Left ventricle myocardium superior (tissue), 1 donor: ENCODE data around the gene UQCC3. TPM values are rescaled to one million over a fixed set of nuclear protein-coding genes. Genes with fewer than 3 reads are reported as not detected.

Experiments
- ATAC-seq: fragments of 200-7000 bp; cut with Tn5 transposase; one replicate; pipeline ENCODE4 v1.9.1; 2020; ENCODE audit warnings: mild to moderate bottlenecking, moderate library complexity
- DNase-seq: peaks from one replicate; pipeline ENCODE4 v3.0.0-alpha.2; 2020
- intact Hi-C: fragments of 100-400 bp; cut with micrococcal nuclease; formaldehyde crosslinking; loops from one replicate; pipeline ENCODE4 v1.11.0; 2022
- total RNA-seq: library from RNA; stranded (reverse); fragmentation: NEBNext Ultra II Directional; extraction: Animal tissue kit (Norgen Biotek cat#: 25700); gene quantifications from one replicate; pipeline ENCODE4 v1.2.1, GENCODE V29; 2021
- donor health status: DM: no; HTN: yes; CAD: no; lungs with severe emphysema.

UQCC3 gene
- total RNA-seq, 1 donor from 2014 or later: 7.7 TPM

- intact Hi-C loops: no loop called here
- ATAC-seq: no peak
- DNase-seq: no peak
Measured at GRCh38 chr11:62715150-62716130, 44.0 kb downstream of the UQCC3 start.

- DNase-seq (no peak), ATAC-seq (no peak)
- intact Hi-C loops: no loop called here
Measured at GRCh38 chr11:62716206-62716605, 44.7 kb downstream of the UQCC3 start.

GRCh38 chr11:62716816-62717215 is 45.3 kb downstream of the UQCC3 start:
- intact Hi-C loops: no loop called here
- no peak for DNase-seq
- ATAC-seq: no peak

- intact Hi-C loops: no loop called here
- ATAC-seq (no peak), DNase-seq (no peak)
Measured at GRCh38 chr11:62719302-62719978, 48.0 kb downstream of the UQCC3 start.

GRCh38 chr11:62721994-62722393 is 50.5 kb downstream of the UQCC3 start:
- intact Hi-C loops: no loop called here
- no peak for DNase-seq
- no peak for ATAC-seq

Other genes starting within 250 kb of the UQCC3 start
- gene AHNAK, start 124.9 kb upstream of the UQCC3 start, total RNA-seq: 354 TPM
- gene EEF1G, start 97.8 kb upstream of the UQCC3 start, total RNA-seq: 804 TPM
- gene TUT1, start 80.2 kb upstream of the UQCC3 start, total RNA-seq: 12.3 TPM
- 33.1 TPM for gene MTA2, start 69.8 kb upstream of the UQCC3 start, total RNA-seq
- gene EML3, start 58.9 kb upstream of the UQCC3 start, total RNA-seq: 12.9 TPM
- gene ROM1, start 58.4 kb upstream of the UQCC3 start, total RNA-seq: 1.7 TPM
- 12.1 TPM for gene B3GAT3, start 49.7 kb upstream of the UQCC3 start, total RNA-seq
- 106 TPM for gene GANAB, start 25.1 kb upstream of the UQCC3 start, total RNA-seq
- 12.0 TPM for gene INTS5, start 18.4 kb upstream of the UQCC3 start, total RNA-seq
- 27.1 TPM for gene C11orf98, start 6.5 kb upstream of the UQCC3 start, total RNA-seq
- 3.1 TPM for gene CSKMT, start 6.4 kb upstream of the UQCC3 start, total RNA-seq
- gene LBHD1, start 594 bp downstream of the UQCC3 start, total RNA-seq: 1.7 TPM
- gene UBXN1, start 7.4 kb downstream of the UQCC3 start, total RNA-seq: 88.6 TPM
- gene LRRN4CL, start 17.9 kb downstream of the UQCC3 start, total RNA-seq: 3.4 TPM
- gene BSCL2, start 35.8 kb downstream of the UQCC3 start, total RNA-seq: 15.2 TPM
- gene GNG3, start 36.0 kb downstream of the UQCC3 start, total RNA-seq: not detected
- gene HNRNPUL2, start 55.8 kb downstream of the UQCC3 start, total RNA-seq: 35.8 TPM
- gene TTC9C, start 56.8 kb downstream of the UQCC3 start, total RNA-seq: 15.1 TPM
- gene ZBTB3, start 82.5 kb downstream of the UQCC3 start, total RNA-seq: 10.1 TPM
- gene POLR2G, start 89.9 kb downstream of the UQCC3 start, total RNA-seq: 43.5 TPM
- 8.8 TPM for gene TAF6L, start 99.7 kb downstream of the UQCC3 start, total RNA-seq
- 16.9 TPM for gene TMEM179B, start 115.7 kb downstream of the UQCC3 start, total RNA-seq
- 21.7 TPM for gene TMEM223, start 120.3 kb downstream of the UQCC3 start, total RNA-seq
- 49.6 TPM for gene NXF1, start 133.8 kb downstream of the UQCC3 start, total RNA-seq
- gene STX5, start 160.4 kb downstream of the UQCC3 start, total RNA-seq: 19.5 TPM
- gene TEX54, start 161.2 kb downstream of the UQCC3 start, total RNA-seq: not detected
- 25.8 TPM for gene WDR74, start 167.9 kb downstream of the UQCC3 start, total RNA-seq
- gene SLC3A2, start 209.2 kb downstream of the UQCC3 start, total RNA-seq: 36.4 TPM
- 0.07 TPM for gene CHRM1, start 249.7 kb downstream of the UQCC3 start, total RNA-seq